Myocyte (in vitro differentiated cells): Measurements from ENCODE around the gene RAB9A. TPM values are rescaled to one million over a fixed set of nuclear protein-coding genes. Genes with fewer than 3 reads are reported as not detected.

Experiments
- DNase-seq: peaks from one replicate; pipeline ENCODE4 v3.0.0-alpha.2; 2012; ENCODE audit warnings: low read depth
- total RNA-seq: library from RNA; depleted of rRNA; stranded (reverse); fragments of >200 nt; gene quantifications from 2 replicates; pipeline ENCODE4 v1.2.3, GENCODE V29; 2014

The RAB9A gene
- total RNA-seq, 1 donor from 2014 or later, result 40.3 TPM

DNA sequence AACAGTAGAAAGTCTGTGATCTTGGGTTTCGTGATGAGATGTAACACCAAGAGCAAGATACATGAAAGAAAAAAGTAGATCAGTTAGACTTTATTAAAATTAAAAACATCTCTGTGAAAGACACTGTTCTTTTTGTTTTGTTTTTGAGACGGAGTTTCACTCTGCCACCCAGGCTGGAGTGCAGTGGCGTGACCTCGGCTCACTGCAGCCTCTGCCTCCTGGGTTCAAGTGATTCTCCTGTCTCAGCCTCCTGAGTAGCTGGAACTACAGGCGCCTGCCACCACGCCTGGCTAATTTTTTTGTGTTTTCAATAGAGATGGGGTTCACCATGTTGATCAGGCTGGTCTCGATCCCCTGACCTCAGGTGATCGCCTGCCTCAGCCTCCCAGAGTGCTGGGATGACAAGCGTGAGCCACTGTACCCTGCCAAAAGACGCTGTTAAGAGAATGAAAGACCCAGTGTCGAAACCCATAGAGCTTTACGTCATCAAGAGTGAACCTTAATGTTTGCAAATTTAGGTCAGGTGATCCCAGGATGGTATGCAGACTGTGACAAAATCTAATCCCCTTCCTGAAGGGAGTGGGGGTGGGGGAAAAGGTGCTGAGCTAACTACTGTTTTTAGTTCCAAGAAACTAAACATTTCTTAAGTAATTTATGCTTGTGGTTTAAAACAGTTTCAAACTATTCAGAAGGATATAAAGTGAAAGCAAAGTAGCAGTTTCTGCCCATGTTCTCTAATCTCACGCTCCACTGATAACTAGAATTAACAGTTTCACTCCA, 53.7 kb downstream of the RAB9A start:
- no peak for DNase-seq

DNA sequence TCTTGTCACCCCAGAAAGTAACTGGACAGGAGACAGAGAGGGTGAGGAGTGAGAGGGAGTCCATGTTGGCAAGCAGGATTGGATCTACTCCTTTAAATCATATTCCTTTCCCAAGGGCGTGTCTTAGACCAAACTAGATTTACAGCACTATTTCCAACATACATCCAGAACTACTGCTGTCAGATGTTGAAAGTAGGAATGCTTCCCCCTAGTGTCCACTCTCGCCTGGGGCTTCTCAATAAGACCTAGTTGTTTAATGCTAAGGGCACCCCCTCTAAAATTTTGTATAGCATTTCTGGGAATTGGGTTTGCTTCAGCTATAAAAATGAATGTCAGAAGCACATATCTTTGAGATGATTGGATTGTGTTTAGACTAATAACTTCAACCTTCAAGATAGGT, 58.9 kb downstream of the RAB9A start:
- DNase-seq, result peak; percentile 44

DNA sequence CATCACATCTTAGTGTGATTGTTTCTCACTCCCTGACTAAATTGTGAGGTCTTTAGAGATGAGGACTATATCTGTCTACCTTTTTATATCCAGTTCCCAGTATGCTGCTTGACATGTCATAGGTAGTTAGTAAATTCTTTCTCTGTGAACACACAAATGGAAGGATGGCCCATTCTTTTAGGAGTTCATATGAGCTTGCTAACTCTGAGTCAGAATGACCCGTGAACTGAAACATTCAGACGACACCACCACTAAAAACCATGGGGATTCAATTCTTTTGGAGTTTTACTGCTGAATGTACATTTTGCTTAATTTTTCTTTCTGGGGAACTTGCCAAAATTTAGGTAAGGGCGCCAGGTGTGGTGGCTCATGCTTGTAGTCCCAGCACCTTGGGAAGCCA, 59.6 kb downstream of the RAB9A start:
- DNase-seq, result no peak

DNA sequence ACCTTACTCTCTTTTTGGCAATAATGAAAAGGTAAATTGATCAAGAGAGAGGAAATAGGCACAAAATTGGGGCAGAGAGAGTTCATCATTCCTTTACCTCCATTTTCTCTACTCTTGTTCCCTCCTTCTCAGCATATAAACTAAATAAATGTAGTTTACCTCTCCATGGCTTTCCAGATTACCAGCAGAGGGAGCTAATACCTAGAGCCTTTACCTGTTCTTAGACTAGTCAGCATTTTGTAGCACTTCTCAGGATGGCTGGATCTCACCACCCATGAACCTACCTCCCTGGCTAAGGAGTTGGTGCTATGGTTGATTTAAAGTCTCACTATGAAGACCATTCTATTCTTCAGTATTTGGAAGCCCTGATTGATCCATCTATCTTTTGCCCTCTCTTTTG, 61.3 kb downstream of the RAB9A start:
- DNase-seq, result no peak

DNA sequence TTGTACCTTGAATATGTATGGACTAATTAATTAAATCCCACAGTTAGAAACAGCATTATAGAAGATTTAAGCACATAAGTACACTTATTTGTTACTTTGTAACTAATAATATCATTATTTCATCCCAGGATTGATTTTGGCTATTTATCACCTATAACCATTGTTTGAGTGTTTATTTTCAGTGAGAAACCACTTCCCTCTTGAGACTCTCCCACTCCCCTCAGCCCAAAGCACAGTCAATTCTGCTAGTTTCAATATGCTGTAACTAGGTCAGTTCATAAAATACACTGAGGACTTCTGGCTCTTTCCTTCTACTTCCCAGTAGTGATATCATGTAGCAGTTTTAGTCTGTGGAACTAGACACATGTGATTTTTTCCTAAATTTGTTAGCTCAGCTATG, 61.9 kb downstream of the RAB9A start:
- no peak for DNase-seq

DNA sequence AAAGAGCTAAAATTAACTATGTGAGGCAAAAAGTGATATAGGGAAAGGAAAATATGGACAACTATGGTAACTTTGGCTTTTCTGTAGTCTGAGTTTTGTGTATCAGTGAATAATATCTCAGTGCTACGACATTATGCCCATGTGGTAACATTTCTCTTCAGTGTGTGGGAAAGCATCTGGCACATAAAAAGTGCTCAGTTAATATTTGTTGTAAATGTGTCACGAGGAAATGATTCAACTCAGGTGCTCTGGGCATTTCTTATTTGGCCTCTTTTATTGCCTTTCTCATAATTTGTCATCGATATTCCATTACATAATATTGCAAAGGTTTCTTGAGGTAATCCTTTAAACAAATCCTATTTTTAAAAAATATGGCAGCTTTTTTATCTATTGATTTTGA, 63.2 kb downstream of the RAB9A start:
- DNase-seq, result no peak

DNA sequence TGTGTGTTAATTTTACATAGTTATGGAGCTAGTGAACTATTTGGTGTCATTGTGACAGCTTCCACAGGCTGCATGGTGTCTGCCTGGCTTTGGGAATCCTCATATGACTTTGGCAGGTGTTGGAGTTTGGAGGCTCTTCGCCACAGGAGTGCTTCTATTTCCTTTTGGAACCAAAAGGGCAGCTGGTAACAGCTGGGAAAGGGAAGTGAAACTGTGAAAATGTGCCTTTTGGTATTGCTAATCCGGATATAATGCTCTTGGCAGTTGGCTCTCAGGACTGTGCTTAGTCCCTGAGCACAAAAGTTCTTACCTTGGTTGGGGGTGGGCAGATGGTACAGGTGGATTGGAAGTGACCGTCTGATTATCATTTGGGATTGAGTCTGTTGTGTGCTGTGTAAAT, 63.7 kb downstream of the RAB9A start:
- peak; percentile 80 for DNase-seq

DNA sequence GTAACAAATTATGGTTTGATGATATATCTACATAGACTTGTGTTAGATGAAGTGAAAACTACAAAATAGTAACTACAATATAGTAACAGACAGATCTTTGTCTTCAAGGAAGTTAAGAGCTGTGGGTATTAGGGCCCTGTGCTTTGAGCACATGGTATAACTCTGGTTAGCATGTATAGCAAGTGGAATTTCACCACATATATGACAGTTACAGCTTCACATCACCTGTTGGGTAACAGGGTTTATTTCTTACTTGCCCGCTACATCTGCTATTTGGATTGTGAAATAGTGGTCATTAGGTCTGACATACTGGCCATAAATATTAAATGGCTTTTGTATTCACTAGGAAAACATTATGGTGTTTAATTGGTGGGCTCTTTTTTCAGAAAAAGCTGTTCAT, 65.8 kb downstream of the RAB9A start:
- DNase-seq, result no peak

DNA sequence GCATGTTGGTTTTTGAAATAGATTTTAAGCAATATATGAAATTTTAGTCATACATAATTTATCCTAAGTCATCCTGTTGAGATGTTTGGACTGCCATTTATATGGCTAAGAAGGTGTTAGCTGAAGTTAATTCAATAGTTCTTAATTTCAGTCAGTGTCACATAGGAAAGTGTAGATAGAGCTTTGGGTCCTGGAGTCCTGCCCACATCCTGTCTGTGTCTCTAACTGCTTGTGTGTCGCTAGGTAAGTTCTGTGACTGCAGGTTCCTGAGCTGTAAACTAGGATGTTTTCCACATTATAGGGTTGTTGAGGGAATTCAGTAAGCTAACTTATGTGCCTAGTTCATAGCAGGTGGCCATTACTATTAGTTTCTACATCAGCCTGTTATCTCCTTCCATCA, 66.3 kb downstream of the RAB9A start:
- DNase-seq, result no peak

DNA sequence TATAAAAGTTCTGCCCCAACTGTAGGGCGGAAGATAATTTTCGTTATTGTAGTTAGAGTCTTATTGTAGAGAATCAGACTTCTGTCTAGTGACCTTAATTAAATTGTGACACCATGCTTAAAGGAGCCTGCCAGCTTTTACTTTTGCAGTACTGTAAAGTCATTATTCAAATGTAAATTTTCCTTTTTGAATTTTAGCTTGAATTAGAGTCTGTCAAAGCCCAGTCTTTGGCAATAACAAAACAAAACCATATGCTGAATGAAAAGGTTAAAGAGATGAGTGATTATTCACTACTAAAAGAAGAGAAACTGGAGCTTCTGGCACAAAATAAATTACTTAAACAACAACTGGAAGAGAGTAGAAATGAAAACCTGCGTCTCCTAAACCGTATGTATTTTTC, 67.5 kb downstream of the RAB9A start:
- DNase-seq, result no peak

DNA sequence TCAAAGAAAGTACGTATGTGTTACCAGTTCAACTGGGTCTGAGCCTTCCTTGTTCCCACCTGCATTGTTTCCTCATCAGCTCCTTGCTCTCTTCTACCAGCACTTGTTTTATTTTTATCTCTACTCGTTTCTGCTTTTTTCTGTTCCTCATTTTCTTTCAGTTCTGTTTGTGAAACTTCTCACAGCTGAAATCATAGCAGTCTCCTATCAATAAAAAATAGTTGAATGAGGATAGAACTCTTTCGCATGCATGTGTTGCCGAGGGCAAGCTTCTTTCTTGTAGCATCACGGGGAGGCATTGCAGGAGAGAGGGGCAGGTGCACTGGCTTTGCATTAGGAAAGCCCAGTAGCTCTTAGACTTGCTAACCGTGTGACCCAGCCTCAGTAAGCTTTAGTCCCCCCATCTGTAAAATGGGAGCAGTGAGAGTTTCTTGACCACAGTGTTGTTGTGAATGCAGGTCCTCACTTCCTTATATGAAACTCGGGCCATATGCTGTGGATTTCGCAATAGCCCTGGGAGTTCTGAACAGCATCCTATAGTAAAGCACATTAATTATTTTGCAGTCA, 70.3 kb downstream of the RAB9A start:
- no peak for DNase-seq

Other genes with a start within 250 kb of the RAB9A start
- not detected in 2 replicates for gene EGFL6, start 119.5 kb upstream of the RAB9A start, total RNA-seq
- 3.6 and 5.7 TPM in 2 replicates for gene TCEANC, start 36.0 kb upstream of the RAB9A start, total RNA-seq
- 16.6 and 25.4 TPM in 2 replicates for gene TRAPPC2, start 45.5 kb downstream of the RAB9A start, total RNA-seq
- 9.9 and 20.1 TPM in 2 replicates for gene OFD1, start 45.6 kb downstream of the RAB9A start, total RNA-seq
- 102 and 159 TPM in 2 replicates for gene GPM6B, start 128.0 kb downstream of the RAB9A start, total RNA-seq